ENCODE measurements around the gene SCRN1. TPM values are rescaled to one million over a fixed set of nuclear protein-coding genes. Genes with fewer than 3 reads are reported as not detected.

SCRN1 gene
- polyA plus RNA-seq, 3 donors, result 62.4 to 65.7 (median 63.1) TPM

DNA sequence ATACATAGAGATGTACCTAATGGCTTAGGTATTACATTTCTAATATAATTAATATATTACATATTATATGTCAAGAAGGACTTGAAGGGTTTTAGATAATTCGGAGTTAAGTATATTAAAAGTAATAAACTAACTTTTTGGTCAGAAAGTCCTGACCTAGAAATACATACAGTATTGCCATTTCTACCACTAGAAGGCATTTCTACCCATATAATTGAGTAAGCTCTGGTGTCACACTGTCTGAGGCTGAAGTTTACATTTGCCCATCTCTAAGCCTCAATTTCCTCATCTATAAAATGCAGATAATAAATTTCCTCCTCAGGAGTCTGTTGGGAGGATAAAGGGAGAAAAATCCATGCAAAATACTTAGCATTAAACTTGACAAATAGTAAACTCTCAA lies 29.8 kb upstream of the SCRN1 start:
- no peak for DNase-seq

DNA sequence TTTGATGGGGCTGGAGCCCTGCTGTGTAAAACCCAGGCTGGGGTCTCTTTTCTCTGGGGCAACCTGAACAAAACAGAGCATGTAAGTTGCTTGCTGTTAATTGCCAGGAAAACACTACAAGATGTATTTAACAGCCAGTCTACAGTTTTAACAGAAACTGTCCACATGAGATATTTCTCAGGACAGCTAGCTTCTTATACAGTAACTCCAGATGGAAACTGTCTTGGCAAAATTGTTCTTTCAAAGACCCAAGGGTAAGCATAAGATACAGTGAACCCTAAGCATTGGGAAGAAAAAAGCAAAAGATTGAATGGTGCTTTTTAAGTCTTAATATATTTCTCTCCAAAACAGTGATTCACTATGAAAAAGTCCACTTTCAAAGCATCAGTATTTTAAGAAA lies 28.9 kb upstream of the SCRN1 start:
- no peak for DNase-seq

DNA sequence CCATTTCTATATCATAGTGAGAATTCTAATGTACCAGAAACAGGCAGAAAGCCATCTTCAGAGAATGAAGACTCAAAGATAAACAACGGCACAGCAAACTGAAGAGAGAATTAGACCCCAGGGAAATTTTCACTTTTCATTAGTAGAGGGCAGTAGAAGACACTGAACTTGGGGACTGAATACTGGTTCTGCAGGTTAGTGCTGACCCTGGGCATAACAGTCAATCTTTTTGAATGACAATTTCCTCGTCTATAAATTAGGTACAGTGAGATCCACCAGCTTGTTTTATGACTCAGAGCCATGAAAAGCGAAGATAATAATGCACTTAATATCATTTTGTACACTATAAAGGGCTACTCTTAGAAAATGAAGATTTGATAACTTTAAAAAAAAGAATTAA lies 23.2 kb upstream of the SCRN1 start:
- no peak for DNase-seq

DNA sequence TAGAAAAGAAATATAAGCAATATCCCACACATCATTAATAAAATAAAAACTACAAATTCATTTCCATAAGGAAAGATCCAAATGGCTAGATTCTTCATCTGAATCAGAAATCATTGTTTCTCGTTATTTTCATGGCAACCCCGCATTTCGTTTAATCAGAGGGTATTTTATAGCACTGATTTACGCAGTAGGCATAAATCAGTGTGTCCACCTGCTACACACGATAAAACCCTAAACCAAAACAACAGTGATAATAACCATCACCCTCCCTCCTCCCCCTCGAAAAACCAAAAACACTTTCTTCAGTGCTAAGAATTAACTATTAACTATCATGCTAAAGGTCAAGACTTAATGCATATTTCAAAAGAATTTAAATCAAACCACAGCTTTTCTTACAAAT lies 20.4 kb upstream of the SCRN1 start:
- peak; percentile 61 for DNase-seq

DNA sequence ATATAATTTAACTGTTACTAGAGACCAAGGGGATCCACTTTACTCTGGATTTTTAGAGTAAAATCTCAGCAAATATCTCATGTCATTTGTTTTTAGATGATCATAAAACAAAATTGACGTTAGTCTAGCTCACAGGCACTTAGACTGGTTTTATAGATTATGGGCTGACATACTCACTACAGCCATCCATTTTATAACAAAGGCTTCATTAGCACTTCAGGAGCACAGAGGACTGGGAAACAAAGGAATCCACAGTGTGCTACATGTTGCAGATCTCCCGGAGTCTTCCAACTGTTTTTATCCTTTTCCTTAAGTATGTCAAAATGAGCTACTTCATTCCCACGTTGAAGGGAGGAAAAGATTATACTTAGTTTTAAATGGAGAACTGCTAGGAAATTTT lies 15.9 kb upstream of the SCRN1 start:
- no peak for DNase-seq

DNA sequence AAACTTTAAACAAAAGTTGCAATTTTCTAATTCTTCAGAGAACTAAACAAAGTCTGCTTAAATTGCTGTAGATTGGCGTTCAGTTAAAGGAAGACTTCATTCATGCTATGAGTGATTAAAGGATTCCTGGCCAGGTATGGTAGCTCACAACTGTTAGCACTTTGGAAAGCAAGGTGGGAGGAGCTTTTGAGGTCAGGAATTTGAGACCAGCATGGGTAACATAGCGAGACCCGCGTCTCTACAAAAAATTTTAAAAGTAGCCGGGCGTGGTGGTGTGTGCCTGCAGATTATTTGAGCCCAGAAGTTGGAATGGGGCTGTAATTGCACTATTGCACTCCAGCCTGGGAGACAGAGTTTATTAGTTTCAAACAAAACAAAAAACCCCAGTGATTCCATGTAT lies 13.5 kb upstream of the SCRN1 start:
- DNase-seq, result no peak

DNA sequence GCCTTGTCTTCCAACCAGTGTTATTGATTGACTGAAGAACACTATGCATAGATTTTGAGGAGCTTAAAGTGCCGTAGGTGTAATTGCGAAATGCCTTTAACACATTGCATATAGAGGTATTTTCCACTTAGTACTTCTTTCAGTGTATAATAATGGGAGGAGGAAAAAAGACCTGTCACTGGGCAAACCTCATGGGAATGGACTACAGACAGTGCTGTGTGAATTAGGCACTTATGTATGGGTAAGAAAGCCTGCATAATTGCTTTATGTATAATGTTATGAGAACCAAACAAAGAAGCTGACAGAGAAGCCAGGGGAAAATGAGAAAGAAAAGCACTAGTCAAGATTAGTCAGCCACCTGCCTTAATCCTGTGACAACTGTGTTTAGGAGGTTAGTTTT lies 12.4 kb upstream of the SCRN1 start:
- no peak for DNase-seq

DNA sequence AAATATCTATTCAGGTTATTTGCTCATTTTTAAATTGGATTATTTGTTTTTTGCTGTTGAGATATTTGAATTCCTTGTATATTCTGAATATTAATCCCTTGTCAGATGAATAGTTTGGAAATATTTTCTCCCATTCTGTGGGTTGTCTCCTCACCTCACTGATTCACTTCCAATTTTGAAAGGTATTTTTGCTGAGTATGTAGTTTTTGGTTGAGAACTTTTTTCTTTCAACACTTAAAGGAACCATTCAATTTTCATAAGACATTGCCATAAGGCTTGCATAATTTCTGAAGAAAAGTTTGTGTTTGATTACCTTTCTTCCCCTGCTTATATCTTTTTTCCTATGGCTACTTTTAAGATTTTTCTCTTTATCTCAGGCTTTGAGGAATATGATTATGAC lies 8.9 kb upstream of the SCRN1 start:
- no peak for DNase-seq

DNA sequence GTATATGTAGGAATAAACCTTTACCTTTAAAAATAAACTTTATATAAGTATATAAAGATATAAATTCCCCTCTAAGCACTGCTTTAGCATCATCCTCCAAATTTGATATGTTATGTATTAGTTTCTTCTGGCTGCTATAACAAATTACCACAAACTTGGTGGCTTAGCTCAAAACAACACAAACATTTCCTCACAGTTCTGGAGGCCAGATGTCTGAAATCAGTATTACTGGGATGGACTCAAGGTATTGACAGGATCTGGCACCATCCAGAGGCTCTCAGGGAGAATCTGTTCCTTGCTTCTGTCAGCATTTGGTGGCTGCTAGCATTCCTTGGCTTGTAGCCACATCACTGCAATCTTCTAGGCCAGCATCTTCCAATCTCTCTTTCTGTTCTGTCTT lies 6.7 kb upstream of the SCRN1 start:
- no peak for DNase-seq

DNA sequence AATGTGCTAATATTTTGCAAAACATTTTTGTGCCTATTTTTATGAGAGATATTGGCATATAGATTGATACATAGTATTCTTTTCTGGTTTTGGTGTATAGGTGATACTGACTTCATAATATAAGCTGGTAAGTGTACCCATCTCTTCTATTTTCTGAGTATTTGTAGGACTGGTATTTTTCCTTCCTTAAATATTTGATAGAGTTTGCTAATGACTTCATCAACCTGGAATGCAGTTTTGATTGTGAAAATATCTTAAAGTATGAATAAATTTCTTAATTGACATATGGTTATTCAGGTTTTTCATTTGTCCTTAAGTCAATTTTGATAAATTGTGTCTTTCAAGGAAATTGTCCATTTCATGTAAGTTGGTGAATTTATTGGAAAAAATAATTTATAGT lies 6.1 kb upstream of the SCRN1 start:
- DNase-seq, result no peak

DNA sequence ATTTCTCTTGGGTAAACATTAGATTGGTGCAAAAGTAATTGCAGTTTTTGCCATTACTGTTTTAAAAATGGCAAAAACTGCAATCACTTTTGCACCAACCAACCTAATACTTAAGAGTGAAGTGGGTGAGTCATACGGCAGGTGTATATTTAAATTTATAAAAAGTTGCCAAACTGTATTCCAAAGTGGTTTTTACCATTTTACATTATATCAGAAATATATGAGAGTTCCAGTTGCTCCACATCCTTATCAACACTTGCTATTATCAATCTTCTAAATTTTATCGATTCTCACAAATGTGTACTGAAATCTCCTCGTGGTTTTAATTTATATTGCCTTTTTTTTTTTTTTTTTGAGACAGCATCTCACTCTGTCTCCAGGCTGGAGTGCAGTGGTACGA lies 3.5 kb upstream of the SCRN1 start:
- DNase-seq, result no peak

DNA sequence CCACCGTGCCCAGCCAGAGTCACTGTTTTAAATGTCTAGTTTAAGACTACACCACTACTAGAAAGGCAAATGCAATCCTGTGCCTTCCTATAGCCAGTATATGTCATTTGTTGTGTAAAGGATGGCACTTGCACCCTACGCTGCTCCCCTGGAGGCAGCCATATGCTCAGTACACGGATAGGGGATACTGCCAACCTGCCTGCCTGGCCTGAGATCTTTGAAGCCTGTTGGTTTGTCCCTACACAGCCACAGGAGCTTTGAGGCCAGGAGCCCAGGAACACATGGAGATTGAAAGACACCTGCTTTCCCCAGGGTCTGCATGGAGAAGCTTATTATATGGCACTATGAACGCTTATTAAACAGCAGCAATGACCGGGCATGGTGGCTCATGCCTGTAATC lies 2.3 kb upstream of the SCRN1 start:
- no peak for DNase-seq

DNA sequence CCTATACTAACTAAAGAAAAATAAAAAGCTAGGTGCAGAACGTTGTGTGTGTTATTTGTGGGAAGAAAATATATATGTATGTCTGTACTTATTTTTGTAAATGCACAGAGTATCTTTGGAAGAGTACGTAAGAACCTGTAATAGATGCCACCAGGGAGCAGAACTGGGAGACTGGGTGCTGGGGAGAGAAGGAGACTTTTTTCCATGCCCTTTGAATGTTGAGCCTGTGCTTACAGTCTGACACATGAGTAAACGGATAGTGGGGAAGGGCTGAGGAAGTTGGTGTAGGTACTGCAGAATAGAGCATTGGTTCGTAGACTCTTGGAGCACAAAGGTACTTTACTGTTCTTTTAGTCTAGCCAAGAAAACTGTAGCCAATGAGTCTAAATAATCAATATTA lies 1.3 kb upstream of the SCRN1 start:
- DNase-seq, result no peak

DNA sequence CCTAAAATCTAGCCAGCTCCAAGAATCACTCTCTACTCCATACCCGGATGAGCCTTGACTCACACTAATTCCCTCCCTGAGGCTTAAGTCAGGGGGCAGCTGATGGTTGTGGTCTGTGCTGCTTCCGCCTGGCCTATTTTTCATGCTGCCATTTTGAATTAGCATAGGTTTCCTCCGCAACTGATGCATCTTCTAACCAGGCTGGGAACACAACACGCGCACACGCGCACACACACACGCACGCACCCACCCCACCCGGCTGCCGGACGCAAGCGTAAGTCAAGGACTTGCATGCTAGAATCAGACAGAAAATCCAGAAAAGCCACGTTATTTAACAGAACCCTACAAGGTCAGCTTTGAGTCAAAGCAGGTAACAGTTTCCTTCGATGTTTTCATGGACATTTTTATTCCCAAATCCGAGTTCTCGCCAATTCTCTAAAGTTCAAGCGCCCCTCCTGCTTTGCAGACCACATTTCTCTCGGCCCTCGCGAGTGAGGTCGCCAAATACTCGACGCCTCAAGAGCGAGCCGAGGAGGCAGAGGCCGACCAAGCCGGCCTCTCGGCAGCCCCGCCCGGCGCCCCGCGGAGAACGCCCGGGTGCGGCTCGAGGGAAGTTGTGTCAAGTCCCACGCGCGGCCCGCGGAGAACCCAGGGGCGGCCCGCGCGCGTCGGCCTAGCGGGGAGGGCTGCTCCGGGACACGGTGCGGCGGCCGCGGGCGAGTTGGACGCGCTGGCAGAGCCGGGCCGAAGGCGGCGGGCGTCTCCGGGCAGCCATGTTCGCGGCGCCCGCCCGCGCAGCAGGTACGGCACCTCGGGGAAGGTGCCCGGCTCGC lies 961 bp downstream of the SCRN1 start:
- peak; percentile 39 for DNase-seq

DNA sequence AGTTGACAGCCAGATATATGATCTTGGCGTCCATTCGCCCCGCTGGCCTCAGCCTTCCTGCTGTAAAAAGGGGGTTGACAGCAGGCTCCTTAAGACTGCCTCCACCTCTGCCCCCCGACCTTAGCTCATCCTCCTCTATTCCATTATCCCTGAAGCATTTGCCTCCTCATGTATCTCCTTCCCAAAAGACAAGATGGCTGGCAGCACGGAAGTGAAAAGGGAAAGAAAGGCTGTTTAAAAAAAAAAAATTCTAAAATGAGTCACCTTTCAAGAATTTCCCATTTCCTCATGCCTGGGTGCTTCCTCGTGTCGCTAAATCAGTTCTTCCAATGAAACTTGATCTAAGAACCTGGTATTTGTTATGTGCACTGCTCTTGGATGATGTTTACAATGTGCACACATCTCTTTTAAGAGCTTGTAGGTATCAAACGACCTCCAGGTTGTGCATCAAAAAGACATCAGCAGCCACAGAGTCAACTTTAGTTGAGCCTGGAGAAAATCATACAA lies 1.7 kb downstream of the SCRN1 start:
- DNase-seq, result peak; percentile 77

DNA sequence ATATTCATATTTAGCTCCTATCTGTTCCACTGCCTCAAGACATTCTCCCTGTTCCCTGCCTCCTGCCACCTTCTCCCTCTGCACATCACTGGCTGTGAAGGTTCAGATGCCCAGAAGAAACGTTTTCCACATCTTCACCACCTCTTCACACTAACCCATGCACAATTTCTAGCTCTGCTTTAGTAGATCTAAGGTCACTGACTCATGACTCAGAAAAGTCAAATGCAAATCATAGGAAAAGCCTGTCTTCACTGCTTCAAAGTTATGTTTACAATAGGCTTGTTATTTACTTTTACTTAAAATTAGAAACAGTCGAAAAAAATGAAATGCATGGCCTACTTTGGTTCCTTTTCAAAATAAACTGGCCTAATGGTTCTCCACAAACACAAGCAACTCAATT lies 2.5 kb downstream of the SCRN1 start:
- DNase-seq, result no peak

DNA sequence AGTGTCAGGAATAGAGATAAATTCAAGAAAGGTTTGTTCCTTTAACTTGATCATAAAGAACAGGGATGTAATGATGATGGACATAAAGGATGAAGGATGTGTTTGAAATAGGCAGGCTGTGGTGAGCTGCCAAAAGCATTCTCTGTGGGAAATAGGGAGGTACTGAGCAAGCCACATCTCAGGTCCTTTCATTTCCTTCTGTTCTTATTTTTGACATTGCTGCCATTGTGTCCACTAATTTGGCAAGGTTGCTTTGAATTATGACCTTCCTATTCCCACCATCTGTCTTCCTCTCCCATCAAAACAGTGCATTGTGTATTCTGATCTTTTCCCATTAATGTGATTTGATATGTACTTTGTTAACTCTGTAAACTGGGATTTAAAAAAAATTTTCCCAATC lies 9.4 kb downstream of the SCRN1 start:
- DNase-seq, result no peak

DNA sequence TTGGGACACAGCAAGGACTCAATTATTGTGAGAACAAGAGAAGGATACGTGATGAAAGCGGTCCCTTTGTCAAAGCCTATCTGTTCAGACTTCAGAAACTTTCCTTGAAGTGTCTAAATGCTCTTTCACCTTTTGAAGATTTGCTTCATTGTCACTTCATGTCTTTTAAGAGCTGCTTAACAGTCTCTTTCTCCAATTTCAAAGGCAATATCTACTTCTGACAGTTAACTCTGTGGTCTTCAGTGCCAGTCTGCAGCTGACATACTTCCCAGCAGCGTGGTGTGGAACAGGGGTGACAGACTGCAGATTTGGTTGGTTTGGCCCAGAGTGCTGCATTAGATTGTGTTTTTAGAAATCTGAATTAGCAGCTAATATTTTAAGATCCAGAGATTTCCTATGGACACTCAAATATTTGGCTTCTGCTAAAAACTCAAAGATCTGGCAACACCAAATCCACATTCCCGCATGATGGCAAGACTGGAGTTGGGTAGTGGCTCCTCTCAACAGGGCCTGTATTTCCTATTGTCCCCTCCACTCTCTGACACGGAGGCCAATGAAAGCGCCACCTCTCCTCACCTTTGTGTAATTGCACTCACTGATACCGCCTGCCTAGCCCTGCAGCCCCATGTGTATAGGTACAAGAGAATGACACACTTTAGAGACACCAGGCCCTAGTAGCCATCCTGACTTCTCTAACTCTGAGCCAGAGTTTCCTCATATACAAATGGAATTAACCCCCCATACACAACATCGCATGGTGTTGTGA lies 11.5 kb downstream of the SCRN1 start:
- no peak for DNase-seq

DNA sequence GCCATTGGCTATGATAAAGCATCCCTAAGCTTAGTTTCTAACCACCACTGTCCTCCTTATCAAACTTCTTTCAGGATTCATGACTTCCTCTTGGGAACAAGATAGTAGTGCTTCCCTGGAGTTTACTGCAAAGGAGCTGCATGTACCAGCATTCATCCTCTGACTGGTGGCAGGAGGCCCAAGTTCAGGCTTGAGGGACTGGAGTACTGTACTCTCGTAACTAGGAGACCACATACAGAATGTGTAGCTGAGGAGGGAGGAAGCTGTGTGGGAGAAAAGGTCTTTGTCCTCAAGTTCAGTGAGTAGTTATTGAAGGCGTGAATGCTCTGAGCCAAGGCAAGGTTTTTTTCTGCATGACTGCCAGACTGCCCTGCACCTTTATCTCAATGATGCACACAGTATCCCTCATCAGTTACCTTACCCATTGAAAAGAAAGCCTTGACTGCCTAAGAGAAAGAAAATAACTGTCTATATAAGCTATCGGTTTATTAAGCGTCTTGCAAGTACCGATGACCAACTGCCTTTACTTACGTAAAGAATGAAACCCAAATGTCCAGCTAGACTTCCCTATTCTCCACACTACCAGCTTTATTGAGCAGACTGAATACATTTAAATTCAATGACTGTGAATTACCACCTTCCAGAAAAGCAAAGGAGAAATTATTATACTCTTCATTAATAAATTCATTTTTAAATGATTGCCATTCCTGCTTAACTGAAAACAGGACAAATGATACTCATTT lies 12.8 kb downstream of the SCRN1 start:
- DNase-seq, result peak; percentile 78

DNA sequence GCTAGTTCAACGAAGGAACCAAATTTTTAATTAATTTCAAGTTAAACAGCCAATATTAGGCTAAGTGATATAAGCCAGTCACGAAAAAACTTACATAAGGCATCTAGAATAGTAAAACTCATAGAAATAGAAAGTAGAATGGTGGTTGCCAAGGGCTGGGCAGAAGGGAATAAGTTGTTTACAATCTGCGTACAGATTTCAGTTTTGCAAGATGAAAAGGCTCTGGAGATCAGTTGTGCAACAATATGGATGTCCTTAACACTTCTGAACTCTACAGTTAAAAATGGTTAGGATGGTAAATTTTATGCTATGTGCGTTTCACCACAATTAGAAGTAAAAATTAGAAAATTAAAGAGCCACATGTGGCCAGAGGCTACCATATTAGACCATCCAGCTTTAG lies 13.3 kb downstream of the SCRN1 start:
- no peak for DNase-seq

DNA sequence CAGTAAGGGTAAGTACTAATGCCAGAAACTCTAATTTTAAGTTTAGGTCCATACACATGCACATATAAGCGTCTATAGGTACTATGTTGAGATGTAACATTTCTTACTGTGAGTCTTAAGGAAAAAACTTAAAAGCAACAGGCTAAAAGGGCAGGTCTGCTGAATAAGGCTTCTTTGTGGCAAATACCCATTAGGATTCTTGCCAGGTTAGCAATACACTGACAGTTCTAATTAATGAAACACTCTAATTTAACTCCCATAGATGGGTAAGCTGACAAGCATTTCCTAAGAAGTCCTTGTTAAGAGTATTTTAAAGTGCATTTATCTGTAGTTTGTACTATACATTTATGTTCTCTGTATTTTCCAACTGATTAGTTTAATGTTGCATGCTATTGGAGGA lies 14.0 kb downstream of the SCRN1 start:
- no peak for DNase-seq

DNA sequence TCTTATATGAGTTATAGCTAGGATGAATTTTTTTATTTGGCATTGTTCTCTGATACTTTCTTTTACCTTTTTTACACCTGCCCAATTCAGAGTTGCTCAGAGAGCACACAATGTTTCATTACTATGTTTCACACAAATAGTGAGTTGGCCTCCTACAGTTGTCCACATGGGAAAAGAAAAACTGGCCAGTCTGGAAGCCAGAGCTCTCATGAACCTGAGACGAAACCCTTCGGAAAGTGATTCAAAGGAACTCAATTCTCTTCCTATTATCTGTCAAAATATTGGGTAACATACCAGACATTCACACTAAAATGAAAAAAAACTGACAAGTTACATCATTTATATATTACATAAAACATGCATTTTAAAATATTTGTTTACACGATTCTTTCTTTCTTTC lies 15.3 kb downstream of the SCRN1 start:
- no peak for DNase-seq

DNA sequence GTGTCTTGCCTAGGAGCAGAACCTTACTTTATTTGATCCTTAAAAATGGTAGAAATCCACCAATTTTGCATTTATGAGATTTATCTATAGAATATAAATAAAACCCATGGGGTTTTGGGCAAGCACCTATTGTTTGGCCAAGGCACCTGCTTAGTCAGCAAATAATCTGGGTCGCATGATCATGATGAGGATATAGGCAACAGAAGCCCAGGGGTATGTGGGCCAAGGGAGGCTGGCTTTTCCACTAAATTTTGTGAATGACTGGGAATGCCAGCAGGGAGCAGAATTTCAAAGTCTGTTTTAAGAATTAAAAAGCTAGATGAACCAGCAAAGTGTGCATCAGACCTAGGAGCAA lies 17.3 kb downstream of the SCRN1 start:
- DNase-seq, result no peak

Data from renal pelvis (tissue), 4 donors.